ENCODE results near the gene BAMBI.

The BAMBI gene

DNA sequence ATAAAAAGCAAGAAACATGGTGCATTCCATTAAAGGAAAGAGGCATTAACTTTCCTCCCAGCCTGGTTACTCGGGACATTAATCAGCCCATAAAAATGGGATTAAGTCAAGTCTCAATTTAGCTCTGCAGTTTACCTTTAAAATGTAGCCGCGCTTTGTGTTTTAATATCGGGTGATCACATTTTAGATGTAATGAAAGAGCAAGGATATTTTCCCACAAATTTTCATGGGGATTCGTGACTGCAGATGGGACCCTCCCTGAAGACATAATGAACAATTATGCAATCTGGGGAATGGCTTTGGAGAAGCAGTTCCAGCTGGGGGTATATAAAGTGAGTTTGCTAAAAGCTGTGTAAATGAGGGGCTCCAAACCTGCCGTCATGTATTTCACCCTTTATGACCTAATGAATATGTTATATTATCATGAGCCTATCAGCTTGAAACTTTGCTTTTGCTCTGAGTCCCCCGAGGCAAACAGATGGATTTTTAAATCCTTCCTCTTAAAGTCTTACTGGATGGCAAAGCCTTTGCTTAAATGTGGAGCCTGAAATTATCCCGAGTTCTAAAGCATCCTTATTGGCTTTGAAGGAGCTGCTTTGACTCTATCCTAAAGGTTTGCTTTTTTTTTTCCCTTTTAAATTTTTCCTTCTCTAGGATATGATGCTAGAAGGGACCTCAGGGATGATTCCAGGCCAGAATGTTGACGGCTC lies 31.8 kb downstream of the BAMBI start:
- DNase-seq = no peak

DNA sequence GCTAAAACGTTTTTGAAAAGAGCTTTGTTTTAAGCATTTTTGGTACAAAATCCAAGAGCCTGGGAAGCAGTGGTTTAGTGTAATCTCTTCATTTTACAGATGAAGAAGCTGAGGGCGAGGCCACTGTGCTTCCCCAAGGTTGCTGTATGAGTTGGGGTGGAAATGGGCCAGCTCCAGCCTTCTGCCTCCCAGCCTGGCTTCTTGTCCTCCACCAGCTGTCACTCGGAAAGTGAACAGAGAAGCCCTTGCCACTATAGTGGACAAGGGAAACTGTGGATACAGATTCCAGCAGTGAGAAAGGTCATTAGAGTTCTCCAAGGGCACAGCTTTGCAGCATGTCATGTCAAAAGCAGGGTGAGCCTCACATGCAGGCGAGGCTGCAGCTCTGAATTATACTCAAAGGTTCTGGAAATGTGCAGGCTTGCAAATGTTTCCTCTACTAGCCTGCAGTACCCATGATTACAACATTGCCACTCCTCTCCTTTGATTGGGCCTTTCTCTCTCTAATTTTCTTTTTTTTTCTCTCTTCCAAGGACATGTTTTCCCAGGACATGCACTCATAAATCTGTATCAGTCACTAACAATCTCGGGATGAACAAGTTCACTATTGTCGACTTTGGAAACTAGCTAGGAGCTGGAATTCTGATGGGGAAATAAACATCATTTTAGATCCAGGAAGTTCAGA lies 33.0 kb downstream of the BAMBI start:
- no peak for DNase-seq

DNA sequence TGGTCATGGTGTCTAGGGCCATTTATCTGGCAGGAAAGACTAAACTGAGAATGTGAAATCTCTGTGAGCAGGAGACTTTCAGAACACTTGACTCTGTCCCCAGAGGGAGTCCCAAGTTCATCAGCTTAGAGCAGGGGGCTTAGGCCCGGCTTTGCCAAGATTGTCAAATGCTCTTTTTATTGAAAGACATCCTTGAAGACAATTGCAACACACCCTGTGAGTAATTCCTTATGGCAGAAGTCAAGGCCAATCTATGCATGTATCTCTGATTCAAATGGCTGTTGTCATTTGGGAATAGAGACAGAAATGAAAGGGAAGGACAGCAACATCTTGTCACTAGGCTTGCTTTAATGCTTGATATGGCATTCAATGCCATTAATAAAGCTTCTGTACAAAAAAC lies 33.7 kb downstream of the BAMBI start:
- no peak for DNase-seq

DNA sequence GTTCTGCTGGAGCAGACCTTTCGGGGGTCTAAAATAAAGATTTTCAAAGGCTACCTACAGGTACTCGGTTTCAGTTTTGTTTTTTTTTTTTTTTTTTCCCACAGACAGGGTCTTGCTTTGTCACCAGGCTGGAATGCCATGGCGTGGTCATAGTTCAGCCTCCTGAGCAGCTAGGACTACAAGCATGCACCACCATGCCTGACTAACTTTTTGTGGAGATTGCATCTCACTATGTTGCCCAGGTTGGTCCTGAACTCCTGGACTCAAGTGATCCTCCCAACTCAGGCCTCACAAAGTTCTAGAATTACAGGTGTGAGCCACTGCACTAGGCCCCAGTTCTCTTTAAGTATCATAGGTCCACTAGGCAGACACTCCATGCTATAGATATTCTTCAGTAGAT lies 34.5 kb downstream of the BAMBI start:
- DNase-seq = no peak

DNA sequence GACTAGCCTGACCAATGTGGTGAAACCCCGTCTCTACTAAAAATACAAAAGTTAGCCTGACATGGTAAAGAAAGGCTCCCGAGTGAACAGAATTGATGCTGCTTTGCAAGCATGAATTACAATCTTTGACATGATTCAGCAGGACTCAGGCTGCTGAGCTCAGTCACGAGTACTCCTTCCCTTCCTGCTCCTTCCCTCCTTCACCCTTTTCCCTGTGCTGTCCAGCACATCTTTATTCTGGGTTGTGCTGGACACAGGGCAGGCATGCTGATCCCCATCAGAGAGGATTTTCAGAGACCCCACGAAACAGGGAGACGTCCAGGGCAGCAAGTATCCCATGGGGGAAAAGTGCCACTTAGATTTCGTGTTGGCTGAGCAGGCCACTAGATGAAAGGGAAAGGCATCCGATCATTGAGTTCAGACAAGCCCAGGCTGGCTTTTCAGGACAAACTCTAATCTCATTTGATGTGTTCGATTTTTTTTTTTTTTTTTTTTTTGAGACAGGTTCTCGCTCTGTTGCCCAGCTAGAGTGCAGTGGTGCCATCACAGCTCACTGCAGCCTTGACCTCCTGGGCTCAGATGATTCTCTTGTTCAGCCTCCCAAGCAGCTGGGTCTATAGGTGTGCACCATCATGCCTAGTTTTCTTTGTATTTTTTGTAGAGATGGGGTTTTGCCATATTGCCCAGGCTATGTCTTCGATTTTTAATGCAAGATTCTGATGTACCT lies 36.5 kb downstream of the BAMBI start:
- no peak for DNase-seq

DNA sequence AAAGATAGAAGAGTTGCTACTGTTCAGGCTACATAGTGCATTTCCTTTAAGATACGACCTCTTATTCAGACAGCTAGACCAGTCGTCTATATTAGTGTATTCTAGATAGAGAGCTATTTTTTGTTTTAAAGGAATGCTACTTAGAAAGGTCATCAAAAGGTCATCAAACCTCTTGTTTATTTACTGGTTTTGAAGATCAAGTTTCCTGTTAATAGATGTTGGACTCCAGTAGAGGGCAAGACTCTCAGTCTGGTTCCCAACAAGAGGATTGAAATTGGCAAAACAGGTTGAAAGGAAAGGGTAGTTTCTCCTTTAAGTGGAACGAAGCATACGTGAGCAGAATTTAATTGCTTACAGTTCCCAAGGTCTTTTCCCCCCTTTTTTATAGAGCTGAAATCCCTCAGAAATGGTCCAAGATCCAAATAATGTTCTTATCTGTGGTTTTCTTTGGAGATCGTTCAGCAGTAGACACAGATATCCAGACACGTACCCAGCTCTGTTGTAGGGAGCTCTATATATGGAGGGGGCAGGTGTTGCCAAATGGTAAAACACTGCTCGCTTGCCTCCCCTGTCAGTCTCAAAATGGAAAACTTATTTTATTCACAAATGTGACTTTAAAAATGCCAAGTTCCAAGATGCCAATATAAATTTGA lies 37.2 kb downstream of the BAMBI start:
- no peak for DNase-seq

DNA sequence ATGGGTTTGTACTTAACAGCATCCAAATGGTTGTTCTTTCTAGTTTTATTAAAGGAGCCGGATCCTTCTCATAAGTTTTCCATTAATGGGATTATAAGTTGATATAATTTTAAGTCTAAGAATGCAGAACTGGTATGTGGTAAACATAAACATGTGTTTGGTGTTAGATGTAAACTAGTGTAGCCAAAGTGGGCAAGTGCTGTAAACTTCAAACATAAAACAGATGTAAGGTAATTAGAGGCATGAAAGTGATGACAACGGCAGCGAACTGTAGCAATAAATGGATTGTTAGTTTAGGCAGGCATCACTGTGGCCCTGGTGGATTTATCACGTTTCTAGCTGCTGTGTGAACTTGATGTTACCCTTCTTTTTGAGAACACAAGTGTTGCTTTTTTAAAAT lies 37.9 kb downstream of the BAMBI start:
- DNase-seq = no peak

DNA sequence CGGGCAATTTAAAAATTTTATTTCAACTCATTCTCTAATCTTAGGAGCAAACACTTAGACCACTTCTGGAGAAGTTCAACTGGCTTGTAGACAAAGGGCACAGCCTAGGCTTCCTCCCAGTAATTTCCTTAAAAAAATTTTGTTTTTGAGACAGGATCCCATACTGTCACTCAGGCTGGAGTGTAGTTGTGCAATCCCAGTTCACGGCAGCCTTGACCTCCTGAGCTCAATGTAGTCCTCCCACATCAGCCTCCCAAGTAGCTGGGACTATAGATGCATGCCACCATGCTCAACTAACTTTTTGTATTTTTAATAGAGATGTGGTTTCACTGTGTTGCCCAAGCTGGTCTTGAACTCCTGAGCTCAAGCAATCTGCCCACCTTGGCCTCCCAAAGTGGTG lies 38.4 kb downstream of the BAMBI start:
- no peak for DNase-seq

DNA sequence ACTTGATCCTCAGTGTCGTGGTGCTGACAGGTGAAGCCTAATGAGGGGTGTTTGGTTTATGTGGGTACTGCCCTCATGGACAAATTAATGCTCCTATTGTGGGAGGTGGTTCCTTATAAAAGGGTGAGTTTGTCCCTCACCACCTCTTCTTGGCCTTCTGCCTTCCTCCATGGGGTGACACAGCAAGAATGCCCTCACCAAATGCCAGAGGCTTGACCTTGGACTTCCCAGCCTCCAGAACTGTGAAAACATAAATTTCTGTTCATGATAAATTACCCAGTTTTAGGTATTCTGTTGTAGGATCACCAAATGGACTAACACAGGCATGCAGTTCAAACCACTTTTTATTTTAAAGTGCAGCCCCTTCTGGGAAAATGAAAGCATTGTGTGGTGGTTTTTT lies 39.4 kb downstream of the BAMBI start:
- no peak for DNase-seq

DNA sequence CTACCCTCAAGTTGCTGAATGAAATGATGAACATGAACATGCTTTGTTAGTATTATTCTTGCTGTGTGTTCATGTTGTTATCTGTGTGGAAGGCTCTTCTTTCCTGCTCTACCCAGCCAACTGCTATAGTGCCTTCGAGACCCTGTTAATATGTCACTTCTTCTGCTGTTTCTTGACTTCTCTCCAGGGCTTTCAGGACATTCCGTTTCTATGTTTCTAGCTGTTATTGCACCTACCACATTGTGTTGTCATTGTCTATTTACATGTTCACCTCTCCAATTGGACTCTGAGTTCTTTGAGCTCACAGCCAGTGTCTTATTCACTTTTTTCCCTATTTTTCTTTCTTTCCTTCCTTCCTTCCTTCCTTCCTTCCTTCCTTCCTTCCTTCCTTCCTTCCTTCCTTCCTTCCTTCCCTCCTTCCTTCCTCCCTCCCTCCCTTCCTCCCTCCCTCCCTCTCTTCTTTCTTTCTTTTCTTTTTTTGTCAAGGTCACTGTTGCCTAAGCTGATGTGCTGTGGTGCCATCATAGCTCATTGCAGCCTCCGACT lies 40.4 kb downstream of the BAMBI start:
- no peak for DNase-seq

DNA sequence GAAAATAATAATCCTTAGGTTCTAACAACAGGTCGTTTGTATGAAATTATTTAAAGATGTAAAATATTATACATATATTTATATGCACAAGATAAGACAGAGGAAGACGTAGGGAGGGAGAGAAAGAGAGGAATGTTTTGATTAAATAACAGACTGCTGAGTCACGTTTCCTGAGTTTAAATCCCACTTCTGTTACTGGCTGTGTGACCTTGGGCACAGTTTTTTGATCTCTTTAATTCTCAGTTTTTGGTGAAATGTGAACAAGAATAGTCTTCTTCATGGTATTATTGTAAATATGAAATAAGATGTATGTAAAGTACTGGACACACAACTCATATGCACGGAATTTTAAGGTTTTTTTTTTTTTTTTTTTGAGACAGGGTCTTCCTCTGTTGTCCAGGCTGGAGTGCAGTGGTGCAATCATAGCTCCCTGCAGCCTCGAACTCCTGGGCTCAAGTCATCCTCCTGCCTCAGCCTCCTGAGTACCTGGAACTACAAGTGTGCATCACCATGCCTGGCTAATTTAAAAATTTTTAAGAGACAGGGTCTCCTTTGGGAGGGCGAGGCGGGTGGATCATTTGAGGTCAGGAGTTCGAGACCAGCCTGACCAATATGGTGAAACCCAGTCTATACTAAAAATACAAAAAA lies 42.6 kb downstream of the BAMBI start:
- DNase-seq = no peak

DNA sequence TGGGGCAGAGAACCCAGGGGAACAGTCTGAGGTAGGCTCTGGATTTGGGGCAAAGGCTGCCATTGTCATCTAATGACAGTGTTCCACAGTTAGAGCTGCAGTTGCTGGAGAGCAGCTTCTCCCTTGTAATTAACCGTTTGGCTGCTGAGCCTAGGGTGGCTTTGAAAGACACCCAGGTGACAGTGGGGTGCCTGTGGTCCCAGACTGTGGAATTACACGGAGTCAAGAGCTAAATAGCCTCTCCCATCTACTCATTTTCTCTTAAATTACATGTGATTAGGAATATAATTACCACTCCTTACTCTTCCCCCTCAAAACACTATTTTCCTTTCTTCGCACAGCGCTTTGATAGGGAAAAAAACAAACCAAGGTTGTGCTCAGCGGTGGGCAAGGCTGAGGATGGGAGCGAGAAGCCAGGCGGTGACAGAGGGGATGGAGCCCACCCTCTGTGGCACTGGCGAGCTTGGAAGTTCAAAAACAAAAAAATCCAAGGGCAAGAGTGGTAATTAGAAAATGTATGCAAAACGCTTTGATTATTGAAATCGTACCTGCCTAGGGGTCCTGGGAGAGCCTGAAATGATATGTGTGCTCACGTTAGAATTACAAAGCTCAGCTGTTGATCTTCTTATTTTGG lies 44.1 kb downstream of the BAMBI start:
- DNase-seq = no peak

DNA sequence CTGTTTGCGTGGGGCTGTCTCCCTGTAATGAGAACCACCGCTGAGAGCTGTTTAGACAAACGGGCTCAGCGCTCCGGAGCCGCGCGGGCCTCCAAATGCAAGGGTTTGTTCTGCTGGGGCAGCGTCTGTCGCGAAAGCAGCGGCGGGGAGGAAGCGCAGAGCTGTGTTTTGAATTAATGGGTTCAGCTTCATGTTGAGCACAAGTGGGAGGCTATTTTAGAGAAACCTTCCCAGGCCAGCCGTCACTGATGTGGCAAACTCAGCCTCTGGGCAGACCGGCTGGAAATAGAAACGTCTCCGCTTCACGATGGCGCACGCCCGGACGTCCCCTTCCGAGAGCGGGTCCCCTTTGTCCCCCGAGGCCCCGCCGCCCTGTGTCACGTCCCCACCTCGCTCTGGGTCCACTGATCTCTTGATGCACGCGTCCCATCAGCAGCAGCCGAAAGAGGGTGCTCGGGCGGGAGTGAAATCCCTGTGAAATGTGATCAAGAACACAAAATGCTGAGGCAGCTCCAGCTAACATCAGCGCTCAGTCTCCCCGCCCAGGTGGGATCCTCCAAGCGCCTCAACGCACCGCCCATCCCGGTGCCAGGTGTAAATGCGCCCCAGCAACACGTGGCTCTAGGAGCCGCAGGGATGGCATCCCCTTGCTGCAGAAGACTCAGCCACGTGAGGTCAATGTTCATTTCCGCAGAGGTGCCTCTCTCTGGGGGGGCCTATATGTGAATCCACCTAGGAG lies 44.9 kb downstream of the BAMBI start:
- DNase-seq = no peak

DNA sequence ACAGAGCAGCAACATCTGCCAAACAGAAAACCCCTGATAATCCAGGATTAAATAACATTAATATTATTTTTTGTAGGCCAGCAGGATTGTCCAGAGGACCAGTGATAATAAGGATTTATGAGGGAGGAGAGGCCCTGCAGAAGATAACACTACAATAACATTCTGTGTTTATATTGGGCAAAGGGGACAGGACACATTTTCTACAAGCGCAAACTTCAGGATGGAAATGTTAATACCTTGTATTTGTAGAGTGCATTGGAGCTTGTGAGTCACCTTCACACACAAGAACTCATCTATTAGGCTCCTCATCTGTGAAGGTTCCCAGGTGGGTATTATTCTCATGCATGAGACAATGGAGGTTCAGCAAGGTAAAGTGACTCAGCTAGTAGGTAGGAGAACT lies 51.0 kb downstream of the BAMBI start:
- no peak for DNase-seq

DNA sequence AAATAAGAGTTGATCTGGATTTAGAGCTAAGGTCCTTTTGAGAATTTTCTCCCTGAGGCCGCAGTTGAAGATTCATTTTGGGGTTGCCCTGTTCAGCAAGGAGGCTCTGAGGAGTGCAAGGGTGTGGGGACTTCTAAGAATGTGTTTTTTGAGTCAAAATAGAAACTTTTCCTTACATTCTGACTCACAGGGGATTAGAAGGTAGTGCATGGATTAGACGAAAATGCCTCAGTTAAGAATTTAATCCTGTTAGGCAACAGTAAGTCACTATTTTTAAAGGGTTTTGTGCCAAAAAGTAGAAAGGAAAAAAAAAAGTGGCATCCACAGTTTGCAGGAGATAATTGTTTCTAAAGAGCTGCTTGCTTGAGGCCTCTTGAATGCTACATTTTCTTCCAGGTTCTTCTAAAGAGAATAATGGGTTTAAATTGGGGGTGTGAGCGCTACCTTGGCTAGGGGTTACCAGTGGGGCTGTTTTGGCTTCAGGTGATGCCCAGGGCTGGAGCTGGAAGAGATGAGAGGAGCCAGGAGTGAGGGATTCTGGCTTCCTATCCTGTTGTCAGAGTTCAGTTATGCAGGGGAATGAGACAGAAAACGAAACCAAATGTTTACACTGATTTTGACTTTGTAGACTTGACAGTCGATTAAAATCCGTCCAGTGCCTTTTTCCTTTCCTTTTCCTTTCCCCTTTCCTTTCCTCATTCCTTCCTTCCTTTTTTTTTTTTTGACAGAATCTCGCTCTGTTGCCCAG lies 52.9 kb downstream of the BAMBI start:
- DNase-seq = no peak

DNA sequence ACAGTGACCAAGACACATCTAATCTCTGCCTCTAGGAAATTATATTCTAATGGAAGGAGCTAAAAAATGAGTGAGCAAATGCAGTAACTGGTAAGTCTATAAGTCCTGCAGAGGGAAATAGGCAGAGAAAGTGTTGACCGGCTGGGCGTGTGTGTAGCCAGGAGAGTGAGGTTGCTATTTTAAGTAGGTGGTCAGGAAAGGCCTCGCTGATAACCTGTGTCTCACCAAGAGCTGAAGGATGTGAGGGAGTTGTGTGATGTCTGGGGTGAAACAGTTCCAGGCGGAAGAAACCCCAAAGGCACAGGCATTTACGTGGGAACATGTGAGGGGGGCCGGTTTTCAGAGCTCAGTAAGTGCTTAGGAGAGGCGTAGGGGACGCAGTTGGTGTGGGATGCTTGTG lies 54.8 kb downstream of the BAMBI start:
- DNase-seq = no peak

Data from activated CD4-positive, alpha-beta T cell treated with anti-CD3 and anti-CD28 coated beads, Interleukin-2, amount 50 U/mL, for 4 hours (primary cell).